HG03108 (cell line): ENCODE data around the gene LDLRAD3.

Experiments
- ATAC-seq: cut with Tn5 transposase; IDR thresholded peaks from one replicate; pipeline ENCODE4 v1.9.1; 2021; ENCODE audit warnings: moderate library complexity; ENCODE audit not compliant: unreplicated experiment

The LDLRAD3 gene

GRCh38 chr11:36015799-36016198 lies 71.9 kb downstream of the LDLRAD3 start:
- no peak for ATAC-seq

- ATAC-seq = no peak
Observed at GRCh38 chr11:36016263-36016662, 72.4 kb downstream of the LDLRAD3 start.

GRCh38 chr11:36016709-36017108 lies 72.8 kb downstream of the LDLRAD3 start:
- ATAC-seq = no peak

GRCh38 chr11:36019005-36019596 lies 75.2 kb downstream of the LDLRAD3 start:
- no peak for ATAC-seq

- ATAC-seq = no peak
Observed at GRCh38 chr11:36019722-36020121, 75.9 kb downstream of the LDLRAD3 start.

GRCh38 chr11:36022882-36023281 lies 79.0 kb downstream of the LDLRAD3 start:
- ATAC-seq = no peak

- no peak for ATAC-seq
Observed at GRCh38 chr11:36023922-36024321, 80.1 kb downstream of the LDLRAD3 start.

- ATAC-seq = no peak
Observed at GRCh38 chr11:36024716-36025115, 80.9 kb downstream of the LDLRAD3 start.

- ATAC-seq = no peak
Observed at GRCh38 chr11:36026315-36026968, 82.6 kb downstream of the LDLRAD3 start.

- no peak for ATAC-seq
Observed at GRCh38 chr11:36027731-36028130, 83.9 kb downstream of the LDLRAD3 start.

GRCh38 chr11:36029616-36030015 lies 85.8 kb downstream of the LDLRAD3 start:
- ATAC-seq = no peak

- ATAC-seq = no peak
Observed at GRCh38 chr11:36030731-36031281, 86.9 kb downstream of the LDLRAD3 start.

- ATAC-seq = no peak
Observed at GRCh38 chr11:36033082-36033751, 89.4 kb downstream of the LDLRAD3 start.

- ATAC-seq = no peak
Observed at GRCh38 chr11:36033936-36034335, 90.1 kb downstream of the LDLRAD3 start.

GRCh38 chr11:36034551-36035331 lies 90.9 kb downstream of the LDLRAD3 start:
- ATAC-seq = no peak

- ATAC-seq = no peak
Observed at GRCh38 chr11:36035454-36035853, 91.6 kb downstream of the LDLRAD3 start.

GRCh38 chr11:36035999-36036398 lies 92.1 kb downstream of the LDLRAD3 start:
- no peak for ATAC-seq

- ATAC-seq = no peak
Observed at GRCh38 chr11:36037031-36037430, 93.2 kb downstream of the LDLRAD3 start.

GRCh38 chr11:36038541-36038940 lies 94.7 kb downstream of the LDLRAD3 start:
- ATAC-seq = no peak

GRCh38 chr11:36039471-36039870 lies 95.6 kb downstream of the LDLRAD3 start:
- ATAC-seq = no peak

GRCh38 chr11:36041988-36042611 lies 98.2 kb downstream of the LDLRAD3 start:
- no peak for ATAC-seq
